Measurements from ENCODE around the gene NFS1.

GRCh38 chr20:35653893-35654292 lies 45.3 kb downstream of the NFS1 start:
- no peak for TF ChIP-seq CTCF (IDR thresholded peaks at IDR 0.05; ENCODE audit: insufficient read depth, low read length, poor library complexity, severe bottlenecking)
- no peak for TF ChIP-seq EZH2phosphoT487 (conservative IDR thresholded peaks at IDR 0.05; ENCODE audit: low read length)
